Kidney tubule cell (primary cell): ENCODE measurements around the gene FXYD7.
"Not testable (repeated sequence)": the region's sequence is repeated elsewhere in the genome, so short reads cannot be mapped to it uniquely, and the experiment has no call there.

Experiments
- DNase-seq: peaks from one replicate; pipeline ENCODE4 v3.0.0-alpha.2; 2018; ENCODE audit warnings: low spot score

The FXYD7 gene

GRCh38 chr19:35143231-35143715, at the start of gene FXYD7:
TSS of gene FXYD7 (plus strand) at chr19:35143255. CDS start at chr19:35143334, 79 bp downstream.
- DNase-seq: no peak

- no peak for DNase-seq
These were observed 49.6 kb upstream of the FXYD7 start for GRCh38 chr19:35093430-35093829.

- no peak for DNase-seq
These were observed 49.0 kb upstream of the FXYD7 start for GRCh38 chr19:35093941-35094647.

- DNase-seq: no peak
These were observed 48.4 kb upstream of the FXYD7 start for GRCh38 chr19:35094656-35095055.

- peak; percentile 13 for DNase-seq
These were observed 47.2 kb upstream of the FXYD7 start for GRCh38 chr19:35095667-35096368.

GRCh38 chr19:35098413-35099049, 44.5 kb upstream of the FXYD7 start:
- DNase-seq: no peak

GRCh38 chr19:35099155-35099896, 43.7 kb upstream of the FXYD7 start:
- no peak for DNase-seq

- no peak for DNase-seq
These were observed 43.2 kb upstream of the FXYD7 start for GRCh38 chr19:35099897-35100275.

GRCh38 chr19:35100588-35101533, 42.2 kb upstream of the FXYD7 start:
- DNase-seq: no peak

- DNase-seq: not testable (repeated sequence)
These were observed 41.1 kb upstream of the FXYD7 start for GRCh38 chr19:35101949-35102348.

GRCh38 chr19:35103614-35104013, 39.4 kb upstream of the FXYD7 start:
- DNase-seq: not testable (repeated sequence)

- no peak for DNase-seq
These were observed 38.7 kb upstream of the FXYD7 start for GRCh38 chr19:35104361-35104760.

- no peak for DNase-seq
These were observed 38.0 kb upstream of the FXYD7 start for GRCh38 chr19:35105047-35105410.

- no peak for DNase-seq
These were observed 37.4 kb upstream of the FXYD7 start for GRCh38 chr19:35105411-35106290.

- no peak for DNase-seq
These were observed 36.8 kb upstream of the FXYD7 start for GRCh38 chr19:35106291-35106583.

GRCh38 chr19:35106898-35107541, 36.0 kb upstream of the FXYD7 start:
- DNase-seq: no peak

- DNase-seq: peak; percentile 21
These were observed 35.5 kb upstream of the FXYD7 start for GRCh38 chr19:35107545-35107944.

GRCh38 chr19:35108730-35109129, 34.3 kb upstream of the FXYD7 start:
- no peak for DNase-seq

- no peak for DNase-seq
These were observed 33.5 kb upstream of the FXYD7 start for GRCh38 chr19:35109395-35110112.
